Kidney epithelial cell (primary cell): ENCODE results near the gene ROR1. TPM values are rescaled to one million over a fixed set of nuclear protein-coding genes. Genes with fewer than 3 reads are reported as not detected.
"Not testable (repeated sequence)": the region's sequence is repeated elsewhere in the genome, so short reads cannot be mapped to it uniquely, and the experiment has no call there.

Experiments used
- DNase-seq: peaks from one replicate; pipeline ENCODE4 v3.0.0-alpha.2; 2010; ENCODE audit warnings: low read depth
- H3K27me3 ChIP-seq: 2 replicates; pipeline ENCODE4 v1.6.0; 2011; ENCODE audit warnings: low read length; ENCODE audit not compliant: control insufficient read depth, insufficient read depth
- H3K36me3 ChIP-seq: 2 replicates; pipeline ENCODE4 v1.5.1; 2011; ENCODE audit warnings: low read length; ENCODE audit not compliant: control insufficient read depth, insufficient read depth
- H3K4me3 ChIP-seq: 2 replicates; pipeline ENCODE4 v1.5.1; 2011; ENCODE audit warnings: low read depth, mild to moderate bottlenecking, control low read depth, low read length
- CTCF ChIP-seq: IDR thresholded peaks from 2 replicates; pipeline ENCODE4 v1.5.1; 2011; ENCODE audit warnings: mild to moderate bottlenecking, moderate library complexity, low read length, control low read depth, inconsistent platforms; ENCODE audit not compliant: insufficient read depth, poor library complexity, severe bottlenecking
- total RNA-seq: library from RNA; depleted of rRNA; stranded (reverse); fragments of >200 nt; gene quantifications from 2 replicates; pipeline ENCODE4 v1.2.3, GENCODE V29; 2015

ROR1 gene
- total RNA-seq, 1 donor from 2014 or later: 21.5 TPM

- TF ChIP-seq CTCF: no peak
Observed at GRCh38 chr1:64098436-64098835, 324.6 kb downstream of the ROR1 start.

GRCh38 chr1:64098846-64099582, 325.2 kb downstream of the ROR1 start:
- no peaks in the 10 kb centered on the region for H3K36me3 ChIP-seq
- no peak for DNase-seq
- TF ChIP-seq CTCF: no peak
- no peak overlapping the region for H3K4me3 ChIP-seq
- no peaks in the 10 kb centered on the region for H3K27me3 ChIP-seq

More at GRCh38 chr1:64098436-64098835, 324.6 kb downstream of the ROR1 start:
- H3K4me3 ChIP-seq: no peak overlapping the region
- no peak for DNase-seq
- no peaks in the 10 kb centered on the region for H3K36me3 ChIP-seq
- H3K27me3 ChIP-seq: no peaks in the 10 kb centered on the region

GRCh38 chr1:64100791-64101190, 327.0 kb downstream of the ROR1 start:
- H3K4me3 ChIP-seq: no peak overlapping the region
- no peaks in the 10 kb centered on the region for H3K36me3 ChIP-seq
- no peak for DNase-seq
- TF ChIP-seq CTCF: no peak
- H3K27me3 ChIP-seq: no peaks in the 10 kb centered on the region

GRCh38 chr1:64104585-64104984, 330.8 kb downstream of the ROR1 start:
- not testable (repeated sequence) for H3K36me3 ChIP-seq, H3K27me3 ChIP-seq, H3K4me3 ChIP-seq, DNase-seq

- H3K27me3 ChIP-seq: no peaks in the 10 kb centered on the region
- no peak overlapping the region for H3K4me3 ChIP-seq
- H3K36me3 ChIP-seq: no peaks in the 10 kb centered on the region
- no peak for DNase-seq
- TF ChIP-seq CTCF: no peak
Observed at GRCh38 chr1:64107118-64107519, 333.3 kb downstream of the ROR1 start.

- DNase-seq: no peak
- Histone ChIP-seq H3K36me3 (no peaks in the 10 kb centered on the region), H3K27me3 (no peaks in the 10 kb centered on the region), H3K4me3 (no peak overlapping the region)
- no peak for TF ChIP-seq CTCF
Observed at GRCh38 chr1:64107632-64108031, 333.8 kb downstream of the ROR1 start.
